Dermis blood vessel endothelial cell (primary cell): ENCODE results near the gene FOXP4. TPM values are rescaled to one million over a fixed set of nuclear protein-coding genes. Genes with fewer than 3 reads are reported as not detected.

Experiments used
- DNase-seq: peaks from one replicate; pipeline ENCODE4 v3.0.0; 2010
- total RNA-seq: library from RNA; depleted of rRNA; stranded (reverse); fragments of >200 nt; gene quantifications from 2 replicates; pipeline ENCODE4 v1.2.3, GENCODE V29; 2014

The FOXP4 gene
- total RNA-seq, 1 donor from 2014 or later: 4.4 TPM

- no peak for DNase-seq
Measured at GRCh38 chr6:41548098-41548840, 2.1 kb downstream of the FOXP4 start.

DNA sequence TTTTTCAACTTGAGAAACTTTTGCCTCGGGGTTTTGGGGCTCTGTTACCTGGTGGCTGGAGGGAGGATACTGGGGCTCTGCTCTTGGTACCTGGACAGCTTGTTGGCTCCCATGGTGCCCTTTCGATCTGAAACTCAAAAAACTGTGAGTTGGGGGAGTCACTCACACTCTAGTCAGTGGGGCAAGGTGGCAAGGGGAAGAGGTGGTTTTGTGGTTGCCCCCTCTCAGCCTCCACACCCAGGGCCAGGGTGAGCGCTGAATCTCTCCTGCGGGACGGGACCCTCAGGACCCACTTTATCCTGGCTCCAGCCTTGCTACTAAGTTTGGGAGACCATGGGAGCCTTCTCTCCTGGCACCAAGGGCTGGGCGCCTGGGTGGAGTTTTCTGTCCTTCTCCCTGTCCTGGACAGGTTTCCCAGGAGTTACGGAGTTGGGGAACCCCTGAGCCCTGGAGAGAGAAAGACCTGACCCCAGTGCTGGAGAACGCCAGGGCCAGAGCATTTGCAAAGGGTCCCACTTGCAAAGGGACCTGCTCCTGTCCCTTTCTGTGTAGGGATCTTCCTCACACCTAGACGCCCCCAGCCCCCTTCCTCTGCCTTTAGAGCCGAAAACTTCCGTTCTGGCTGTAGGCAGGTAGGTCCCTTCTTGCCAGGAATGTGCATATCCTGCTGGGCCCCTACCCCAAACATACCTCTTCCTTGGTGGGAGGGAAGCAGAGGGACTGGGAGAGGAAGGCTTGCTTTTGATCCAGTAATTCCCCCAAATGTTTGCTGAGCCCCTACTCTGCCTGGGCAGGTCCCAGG, 2.9 kb downstream of the FOXP4 start:
- DNase-seq: no peak

- DNase-seq: no peak
Measured at GRCh38 chr6:41549673-41550072, 3.5 kb downstream of the FOXP4 start.

DNA sequence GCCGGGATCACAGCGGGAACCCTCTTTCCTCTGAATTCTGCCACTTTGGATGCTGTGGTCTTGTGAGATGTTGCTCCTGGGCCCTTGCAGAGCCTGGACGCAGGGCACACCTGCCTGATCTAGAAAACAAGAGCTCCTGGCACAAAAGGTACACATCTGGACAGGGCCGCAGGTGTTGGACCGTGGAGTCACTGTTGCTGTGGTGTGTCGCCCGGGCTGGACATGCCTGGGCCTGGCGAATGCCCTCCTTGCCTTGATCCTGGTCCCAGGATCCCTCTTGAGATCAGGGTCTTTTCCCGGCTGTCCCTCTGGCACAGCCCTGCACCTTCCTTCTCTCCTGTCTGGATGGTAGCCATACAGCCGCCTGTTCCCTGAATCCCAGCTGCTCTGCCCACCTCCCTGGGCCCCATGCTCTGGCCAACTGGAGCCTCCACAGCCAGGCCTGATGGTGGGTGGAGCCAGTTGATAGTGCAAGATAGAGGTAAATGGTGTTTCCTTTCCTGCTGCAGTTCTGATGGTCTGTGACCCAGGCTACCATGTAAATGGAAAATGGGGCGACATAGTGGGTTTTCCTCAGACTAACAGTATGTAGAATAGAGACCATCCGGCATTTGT, 5.0 kb downstream of the FOXP4 start:
- DNase-seq: no peak

DNA sequence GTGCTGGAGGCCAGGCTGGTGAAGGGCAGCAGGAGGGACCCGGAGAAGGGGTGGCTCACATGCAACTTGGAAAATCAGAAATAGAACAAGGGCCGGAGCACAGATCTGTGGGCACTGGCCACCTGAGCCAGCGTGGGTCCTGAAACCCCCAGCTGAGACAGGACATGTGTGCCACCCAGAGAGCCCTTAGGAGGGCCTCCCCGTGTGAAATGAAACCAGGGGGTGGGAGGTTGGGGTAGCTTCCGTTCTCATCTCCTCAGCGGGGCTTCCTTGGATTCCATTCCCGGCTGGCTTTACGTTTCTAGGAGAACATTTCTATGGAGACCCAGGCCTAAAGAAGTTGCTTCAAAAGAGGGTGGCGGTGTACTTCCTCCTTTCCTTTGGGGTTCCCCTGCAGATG, 5.7 kb downstream of the FOXP4 start:
- no peak for DNase-seq

DNA sequence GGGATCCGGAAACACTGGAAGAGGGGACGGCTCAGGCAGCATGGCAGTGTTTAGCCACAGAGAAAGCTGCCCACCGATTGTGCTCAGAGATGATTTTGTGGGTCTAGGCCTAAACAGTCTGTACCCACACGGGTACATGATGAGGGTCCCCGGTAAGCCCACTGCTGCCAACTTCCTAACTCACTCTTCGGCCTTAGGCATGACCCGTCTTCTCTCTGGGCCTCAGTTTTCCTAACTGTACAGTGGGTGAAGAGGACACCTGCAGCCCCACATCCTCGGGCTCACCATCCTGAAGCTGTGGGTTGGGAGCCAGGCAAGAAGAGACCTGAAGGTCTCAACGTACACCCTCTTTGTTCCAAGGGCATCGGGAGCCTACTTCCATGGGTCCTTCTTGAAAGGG, 6.5 kb downstream of the FOXP4 start:
- no peak for DNase-seq

DNA sequence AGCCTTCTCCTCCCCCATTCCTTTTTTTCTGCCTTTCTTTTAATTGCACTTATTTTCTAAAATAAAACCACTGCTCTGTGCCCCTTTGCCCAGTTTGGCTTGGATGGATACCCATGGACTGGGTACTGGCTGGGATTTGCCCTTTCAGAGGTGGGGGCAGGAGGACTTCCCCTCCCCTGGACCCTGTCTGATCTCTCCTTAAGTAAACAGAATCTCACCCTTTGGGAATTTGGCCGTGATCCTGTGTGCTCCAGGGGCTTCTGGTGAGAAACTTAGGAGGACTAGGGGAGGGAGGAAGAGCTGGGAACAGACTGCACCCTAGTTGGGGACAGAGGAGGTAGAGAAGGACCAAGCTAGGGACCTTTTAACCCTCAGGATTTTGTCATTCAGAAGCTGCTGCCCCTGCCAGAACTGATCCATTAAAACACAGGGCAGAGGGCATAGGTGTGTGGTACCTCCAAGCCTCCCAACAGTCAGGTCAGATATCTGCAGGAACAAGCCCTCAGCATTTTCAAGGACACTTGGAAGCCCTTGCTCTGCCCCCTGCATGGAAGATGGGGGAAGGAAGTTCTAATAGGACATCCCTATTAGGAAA, 7.3 kb downstream of the FOXP4 start:
- no peak for DNase-seq

DNA sequence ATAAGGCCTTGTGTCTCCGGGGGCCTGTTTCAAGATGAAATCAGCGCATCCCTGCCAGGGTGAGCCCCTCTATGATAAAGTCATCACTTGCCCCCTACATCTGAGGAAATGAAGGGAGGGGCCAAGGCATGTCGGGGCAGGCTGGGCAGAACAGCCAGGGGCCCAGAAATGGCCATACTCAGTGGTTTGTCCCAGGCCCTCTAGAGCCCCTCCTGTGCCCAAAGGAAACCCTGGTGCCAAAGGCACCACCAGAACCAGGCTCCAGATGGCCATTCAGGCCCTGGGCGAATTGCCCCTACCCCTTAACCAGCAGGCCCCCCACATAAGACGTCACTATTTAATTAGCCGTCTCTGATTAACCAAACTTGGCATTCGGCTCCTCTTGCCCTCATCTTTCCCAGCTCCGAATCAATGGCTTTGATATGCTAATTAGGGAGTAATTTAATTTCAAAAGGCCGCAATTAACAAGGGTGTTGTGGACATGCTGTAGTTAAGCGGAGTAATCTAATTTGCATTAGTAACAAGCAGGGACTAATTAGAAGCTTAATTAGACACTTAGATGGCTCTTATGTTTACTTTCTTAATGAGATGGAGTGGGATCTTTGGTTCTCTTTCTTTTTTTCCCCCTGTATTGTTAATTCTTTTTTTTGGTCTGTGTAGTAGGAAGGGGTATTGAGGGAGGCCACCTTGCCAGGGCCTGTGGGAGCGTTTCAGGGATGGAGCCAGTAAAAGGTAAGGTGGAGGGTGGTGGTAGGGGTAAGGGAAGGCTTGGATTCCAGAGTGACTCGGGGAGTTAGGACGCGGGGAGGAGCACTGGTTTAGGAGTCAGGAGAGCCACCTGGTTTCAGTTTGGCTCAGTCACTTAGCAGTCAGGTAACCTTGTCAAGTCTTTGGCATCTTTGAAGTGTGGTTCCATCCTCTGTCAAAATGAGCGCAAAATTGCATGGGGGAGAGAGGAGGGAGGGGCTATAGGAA, 9.4 kb downstream of the FOXP4 start:
- DNase-seq: no peak

DNA sequence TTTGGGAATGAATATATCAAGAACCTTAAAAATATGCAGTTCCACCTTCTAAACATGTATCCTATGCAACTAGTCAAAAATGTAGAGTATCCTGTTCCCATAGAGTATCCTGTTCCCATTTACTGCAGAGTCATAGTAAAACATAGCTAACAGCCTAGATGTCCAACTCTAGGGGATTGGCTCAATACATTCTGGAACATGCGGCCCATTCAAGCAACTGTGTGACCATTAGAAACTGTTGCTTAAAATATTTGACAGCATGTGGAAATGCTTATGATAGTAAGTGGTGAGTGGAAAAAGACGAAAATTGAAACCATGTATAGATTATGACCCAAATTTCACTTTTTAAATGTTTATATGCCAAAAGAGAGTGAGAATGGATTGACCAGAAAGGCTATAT, 11.2 kb downstream of the FOXP4 start:
- DNase-seq: no peak

- no peak for DNase-seq
Measured at GRCh38 chr6:41558033-41558807, 12.0 kb downstream of the FOXP4 start.

GRCh38 chr6:41559655-41560427, 13.7 kb downstream of the FOXP4 start:
- DNase-seq: no peak

GRCh38 chr6:41560431-41561192, 14.4 kb downstream of the FOXP4 start:
- DNase-seq: peak; percentile 66

DNA sequence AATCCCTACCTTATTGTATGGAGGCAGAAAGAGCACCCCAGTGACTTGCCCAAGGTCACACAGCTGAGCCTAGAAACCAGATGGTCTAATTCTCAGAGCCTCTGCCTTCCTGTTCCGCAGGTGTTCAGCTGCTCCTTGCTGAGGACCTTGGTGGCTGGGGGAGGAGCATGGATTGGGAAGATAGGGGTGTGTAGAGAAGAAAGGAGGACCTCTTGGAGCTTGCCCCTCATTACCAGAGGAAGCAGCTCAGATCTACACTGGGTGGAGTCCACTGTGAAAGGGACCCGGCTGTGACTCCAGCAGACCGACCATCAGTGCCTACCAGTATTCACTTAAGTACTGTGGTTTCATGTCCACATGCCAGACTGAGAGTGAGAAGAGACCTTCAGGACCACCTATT, 15.2 kb downstream of the FOXP4 start:
- DNase-seq: no peak

GRCh38 chr6:41561931-41562911, 16.0 kb downstream of the FOXP4 start:
- DNase-seq: no peak

- DNase-seq: no peak
Measured at GRCh38 chr6:41563060-41563776, 17.0 kb downstream of the FOXP4 start.

GRCh38 chr6:41564448-41565142, 18.4 kb downstream of the FOXP4 start:
- no peak for DNase-seq

- no peak for DNase-seq
Measured at GRCh38 chr6:41565701-41566100, 19.5 kb downstream of the FOXP4 start.
